Stimulated activated memory B cell treated with anti-CD40 and anti-IgM and Interleukin-4, amounts not matched to agents 10 μg/mL and 1 μg/mL and 100 μg/mL, for 72 hours (primary cell): ENCODE measurements around the gene IFNG.
"Not testable (repeated sequence)": the region's sequence is repeated elsewhere in the genome, so short reads cannot be mapped to it uniquely, and the experiment has no call there.

Source experiments
- ATAC-seq: fragments of 150-1000 bp; cut with Tn5 transposase; 2 replicates; pipeline ENCODE4 v1.10.0; 2021
- H3K27ac Mint-ChIP-seq: one replicate; pipeline ENCODE4 v1.8.0; 2022; ENCODE audit warnings: mild to moderate bottlenecking, mixed read lengths
- H3K27me3 Mint-ChIP-seq: one replicate; pipeline ENCODE4 v1.8.0; 2022; ENCODE audit warnings: mixed read lengths
- H3K36me3 Mint-ChIP-seq: one replicate; pipeline ENCODE4 v1.8.0; 2022; ENCODE audit warnings: mixed read lengths
- H3K4me1 Mint-ChIP-seq: one replicate; pipeline ENCODE4 v1.8.0; 2022; ENCODE audit warnings: mixed read lengths
- H3K4me3 Mint-ChIP-seq: one replicate; pipeline ENCODE4 v1.8.0; 2022; ENCODE audit warnings: mild to moderate bottlenecking, moderate library complexity, mixed read lengths
- H3K9me3 Mint-ChIP-seq: one replicate; pipeline ENCODE4 v1.8.0; 2022; ENCODE audit warnings: mixed read lengths

IFNG gene

GRCh38 chr12:68159681-68160304 lies at the start of gene IFNG:
TSS of gene IFNG (minus strand) at chr12:68159740. CDS start at chr12:68159615, 125 bp downstream.
- no peaks in the 10 kb centered on the region for H3K36me3 Mint-ChIP-seq
- no peak within 1 kb of the TSS for H3K27ac Mint-ChIP-seq
- H3K27me3 Mint-ChIP-seq, result no peaks in the 10 kb centered on the region
- no peaks in the 10 kb centered on the region for H3K9me3 Mint-ChIP-seq
- no peak within 1 kb of the TSS for H3K4me3 Mint-ChIP-seq
- no peak for ATAC-seq
- H3K4me1 Mint-ChIP-seq, result peaks cover 9% of the 10 kb centered on the region

GRCh38 chr12:68209048-68209728 lies 49.6 kb upstream of the IFNG start:
- not testable (repeated sequence) for H3K4me1 Mint-ChIP-seq, H3K27ac Mint-ChIP-seq, H3K9me3 Mint-ChIP-seq, ATAC-seq, H3K36me3 Mint-ChIP-seq, H3K4me3 Mint-ChIP-seq
- H3K27me3 Mint-ChIP-seq, result peaks cover 25% of the 10 kb centered on the region

GRCh38 chr12:68207276-68207675 lies 47.7 kb upstream of the IFNG start:
- no peak for ATAC-seq
- Mint-ChIP-seq H3K27me3 (peaks cover 7% of the 10 kb centered on the region), H3K27ac (no peak overlapping the region), H3K36me3 (no peaks in the 10 kb centered on the region), H3K9me3 (no peaks in the 10 kb centered on the region), H3K4me3 (no peak overlapping the region), H3K4me1 (no peaks in the 10 kb centered on the region)

- ATAC-seq, result no peak
- H3K4me3 Mint-ChIP-seq, result no peak overlapping the region
- H3K9me3 Mint-ChIP-seq, result no peaks in the 10 kb centered on the region
- H3K4me1 Mint-ChIP-seq, result no peaks in the 10 kb centered on the region
- no peaks in the 10 kb centered on the region for H3K27me3 Mint-ChIP-seq
- no peaks in the 10 kb centered on the region for H3K36me3 Mint-ChIP-seq
- no peak overlapping the region for H3K27ac Mint-ChIP-seq
These were observed 46.9 kb upstream of the IFNG start for GRCh38 chr12:68206446-68206845.

GRCh38 chr12:68203460-68203875 lies 43.9 kb upstream of the IFNG start:
- ATAC-seq, result no peak
- Mint-ChIP-seq H3K9me3 (no peaks in the 10 kb centered on the region), H3K4me1 (no peaks in the 10 kb centered on the region), H3K4me3 (no peak overlapping the region), H3K27me3 (no peaks in the 10 kb centered on the region), H3K27ac (no peak overlapping the region), H3K36me3 (no peaks in the 10 kb centered on the region)

- Mint-ChIP-seq H3K9me3 (no peaks in the 10 kb centered on the region), H3K36me3 (no peaks in the 10 kb centered on the region), H3K4me1 (no peaks in the 10 kb centered on the region), H3K27ac (no peak overlapping the region), H3K27me3 (no peaks in the 10 kb centered on the region), H3K4me3 (no peak overlapping the region)
- no peak for ATAC-seq
These were observed 41.3 kb upstream of the IFNG start for GRCh38 chr12:68200854-68201253.

- Mint-ChIP-seq H3K27me3 (no peaks in the 10 kb centered on the region), H3K27ac (no peak overlapping the region), H3K4me3 (no peak overlapping the region), H3K4me1 (no peaks in the 10 kb centered on the region), H3K36me3 (no peaks in the 10 kb centered on the region), H3K9me3 (no peaks in the 10 kb centered on the region)
- no peak for ATAC-seq
These were observed 39.6 kb upstream of the IFNG start for GRCh38 chr12:68199127-68199526.

GRCh38 chr12:68198507-68199086 lies 39.1 kb upstream of the IFNG start:
- no peaks in the 10 kb centered on the region for H3K36me3 Mint-ChIP-seq
- no peak overlapping the region for H3K4me3 Mint-ChIP-seq
- H3K27me3 Mint-ChIP-seq, result no peaks in the 10 kb centered on the region
- no peaks in the 10 kb centered on the region for H3K4me1 Mint-ChIP-seq
- ATAC-seq, result no peak
- H3K27ac Mint-ChIP-seq, result no peak overlapping the region
- no peaks in the 10 kb centered on the region for H3K9me3 Mint-ChIP-seq

GRCh38 chr12:68190301-68190700 lies 30.8 kb upstream of the IFNG start:
- Mint-ChIP-seq H3K4me3 (no peak overlapping the region), H3K4me1 (no peaks in the 10 kb centered on the region), H3K27ac (no peak overlapping the region), H3K9me3 (no peaks in the 10 kb centered on the region), H3K27me3 (peaks cover 26% of the 10 kb centered on the region), H3K36me3 (peaks cover 7% of the 10 kb centered on the region)
- ATAC-seq, result no peak

- no peak overlapping the region for H3K27ac Mint-ChIP-seq
- peaks cover 7% of the 10 kb centered on the region for H3K36me3 Mint-ChIP-seq
- H3K9me3 Mint-ChIP-seq, result no peaks in the 10 kb centered on the region
- ATAC-seq, result no peak
- H3K27me3 Mint-ChIP-seq, result peaks cover 26% of the 10 kb centered on the region
- no peaks in the 10 kb centered on the region for H3K4me1 Mint-ChIP-seq
- no peak overlapping the region for H3K4me3 Mint-ChIP-seq
These were observed 30.3 kb upstream of the IFNG start for GRCh38 chr12:68189821-68190242.

GRCh38 chr12:68185598-68185997 lies 26.1 kb upstream of the IFNG start:
- no peaks in the 10 kb centered on the region for H3K9me3 Mint-ChIP-seq
- peaks cover 12% of the 10 kb centered on the region for H3K4me1 Mint-ChIP-seq
- ATAC-seq, result no peak
- peaks cover 35% of the 10 kb centered on the region for H3K27me3 Mint-ChIP-seq
- no peak overlapping the region for H3K27ac Mint-ChIP-seq
- H3K4me3 Mint-ChIP-seq, result no peak overlapping the region
- H3K36me3 Mint-ChIP-seq, result peaks cover 7% of the 10 kb centered on the region

- peaks cover 19% of the 10 kb centered on the region for H3K4me1 Mint-ChIP-seq
- peak; percentile 67 for ATAC-seq
- peaks cover 13% of the 10 kb centered on the region for H3K27me3 Mint-ChIP-seq
- no peaks in the 10 kb centered on the region for H3K9me3 Mint-ChIP-seq
- H3K27ac Mint-ChIP-seq, result peak overlapping the region; percentile 53
- peaks cover 5% of the 10 kb centered on the region for H3K36me3 Mint-ChIP-seq
- no peak overlapping the region for H3K4me3 Mint-ChIP-seq
These were observed 21.5 kb upstream of the IFNG start for GRCh38 chr12:68180792-68181744.

- H3K4me1 Mint-ChIP-seq, result peaks cover 34% of the 10 kb centered on the region
- peaks cover 2% of the 10 kb centered on the region for H3K9me3 Mint-ChIP-seq
- H3K4me3 Mint-ChIP-seq, result no peak overlapping the region
- no peak for ATAC-seq
- H3K27ac Mint-ChIP-seq, result no peak overlapping the region
- peaks cover 3% of the 10 kb centered on the region for H3K27me3 Mint-ChIP-seq
- H3K36me3 Mint-ChIP-seq, result no peaks in the 10 kb centered on the region
These were observed 19.4 kb upstream of the IFNG start for GRCh38 chr12:68178774-68179439.

- H3K36me3 Mint-ChIP-seq, result no peaks in the 10 kb centered on the region
- no peak overlapping the region for H3K4me3 Mint-ChIP-seq
- peaks cover 2% of the 10 kb centered on the region for H3K9me3 Mint-ChIP-seq
- no peak overlapping the region for H3K27ac Mint-ChIP-seq
- no peaks in the 10 kb centered on the region for H3K27me3 Mint-ChIP-seq
- H3K4me1 Mint-ChIP-seq, result peaks cover 34% of the 10 kb centered on the region
- no peak for ATAC-seq
These were observed 18.6 kb upstream of the IFNG start for GRCh38 chr12:68178184-68178583.

GRCh38 chr12:68177562-68177961 lies 18.0 kb upstream of the IFNG start:
- peaks cover 2% of the 10 kb centered on the region for H3K9me3 Mint-ChIP-seq
- ATAC-seq, result no peak
- H3K36me3 Mint-ChIP-seq, result no peaks in the 10 kb centered on the region
- peaks cover 34% of the 10 kb centered on the region for H3K4me1 Mint-ChIP-seq
- no peak overlapping the region for H3K4me3 Mint-ChIP-seq
- H3K27ac Mint-ChIP-seq, result peak overlapping the region; percentile 72
- H3K27me3 Mint-ChIP-seq, result no peaks in the 10 kb centered on the region
